Jurkat, Clone E6-1 (cell line): Measurements from ENCODE around the gene DBX1. TPM values are rescaled to one million over a fixed set of nuclear protein-coding genes. Genes with fewer than 3 reads are reported as not detected.
"Not testable (repeated sequence)": the region's sequence is repeated elsewhere in the genome, so short reads cannot be mapped to it uniquely, and the experiment has no call there.

Source experiments
- DNase-seq: peaks from one replicate; pipeline ENCODE4 v3.0.0-alpha.2; 2011; ENCODE audit warnings: low read depth, low spot score
- H3K4me3 ChIP-seq: 2 replicates; pipeline ENCODE4 v1.5.1; 2011; ENCODE audit warnings: mild to moderate bottlenecking, low read length, control low read depth, moderate library complexity
- polyA plus RNA-seq: library from polyadenylated mRNA; unstranded; fragments of >200 nt; gene quantifications from one replicate; pipeline ENCODE4 v1.2.1, GENCODE V29; 2012; ENCODE audit warnings: missing spikeins; ENCODE audit not compliant: insufficient read length, insufficient read depth

The DBX1 gene, protein sequence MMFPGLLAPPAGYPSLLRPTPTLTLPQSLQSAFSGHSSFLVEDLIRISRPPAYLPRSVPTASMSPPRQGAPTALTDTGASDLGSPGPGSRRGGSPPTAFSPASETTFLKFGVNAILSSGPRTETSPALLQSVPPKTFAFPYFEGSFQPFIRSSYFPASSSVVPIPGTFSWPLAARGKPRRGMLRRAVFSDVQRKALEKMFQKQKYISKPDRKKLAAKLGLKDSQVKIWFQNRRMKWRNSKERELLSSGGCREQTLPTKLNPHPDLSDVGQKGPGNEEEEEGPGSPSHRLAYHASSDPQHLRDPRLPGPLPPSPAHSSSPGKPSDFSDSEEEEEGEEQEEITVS
- polyA plus RNA-seq: not detected

DNA sequence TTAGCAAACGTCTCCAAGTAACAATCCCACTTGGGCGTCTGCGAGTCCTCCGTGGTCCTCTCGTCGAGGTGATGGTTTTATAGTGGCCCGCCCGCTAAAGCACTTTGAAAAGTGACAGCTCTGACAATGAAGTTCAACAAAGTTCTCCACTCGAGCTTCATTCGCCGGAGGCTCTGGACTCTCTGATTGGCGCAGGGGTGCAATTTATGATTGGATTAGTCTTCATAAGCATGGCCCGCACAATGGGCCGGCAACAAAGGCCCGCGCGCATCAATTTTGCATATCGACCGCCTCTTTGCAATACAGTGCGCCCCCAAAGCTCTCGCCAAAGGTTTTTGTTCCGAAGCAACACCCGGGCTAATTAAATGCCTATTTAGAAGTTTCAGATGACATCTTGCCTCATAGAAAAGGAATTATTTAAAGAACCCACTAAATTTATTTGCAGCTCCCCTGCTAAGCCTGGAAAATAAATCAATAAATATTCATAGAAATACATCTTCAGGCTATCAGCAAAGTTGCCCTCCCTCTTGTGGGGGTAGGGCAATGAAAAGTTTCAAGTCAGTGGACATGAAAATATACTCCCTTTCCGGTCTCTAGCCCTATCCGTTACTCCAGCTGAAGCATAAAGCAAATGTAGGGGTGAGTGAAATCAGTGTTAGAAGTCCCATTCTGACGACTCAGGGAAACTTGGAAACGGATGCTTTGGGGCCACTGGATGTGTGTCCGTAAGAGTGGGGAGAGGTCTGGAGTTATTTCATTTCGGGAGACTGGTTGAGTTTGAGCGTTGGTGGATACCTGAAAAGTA, at the start of gene DBX1:
Gene DBX1 (minus strand): TSS at position 51 of the 805 bp plus-strand sequence. CDS start 151 bp downstream, outside the sequence.
- no peak within 1 kb of the TSS for H3K4me3 ChIP-seq
- no peak for DNase-seq

DNA sequence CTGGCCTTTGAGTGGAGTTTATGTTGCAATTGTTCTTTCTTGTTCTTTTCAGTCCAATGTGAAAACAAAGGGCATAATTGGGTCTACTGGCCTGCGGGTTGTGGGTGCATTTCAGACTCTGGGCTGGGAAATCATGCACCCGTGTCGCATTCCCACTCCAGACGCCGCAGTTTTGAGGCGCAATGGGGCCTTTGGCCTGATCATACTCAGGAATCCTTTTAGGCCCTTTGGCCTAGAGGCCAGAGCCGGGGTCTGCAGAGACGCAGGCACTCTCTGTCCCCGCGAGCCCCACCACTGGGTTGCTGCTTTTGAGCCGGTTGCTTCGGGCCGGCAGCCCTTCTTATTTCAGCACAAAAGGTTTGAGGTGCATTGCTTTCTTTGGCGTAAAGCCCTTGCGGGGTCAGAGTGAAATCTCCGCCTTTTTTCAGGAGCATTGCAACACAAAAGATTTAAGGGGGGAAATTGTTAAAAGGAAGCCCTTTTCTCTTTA, 48.4 kb upstream of the DBX1 start:
- no peak for DNase-seq
- H3K4me3 ChIP-seq: no peak overlapping the region

DNA sequence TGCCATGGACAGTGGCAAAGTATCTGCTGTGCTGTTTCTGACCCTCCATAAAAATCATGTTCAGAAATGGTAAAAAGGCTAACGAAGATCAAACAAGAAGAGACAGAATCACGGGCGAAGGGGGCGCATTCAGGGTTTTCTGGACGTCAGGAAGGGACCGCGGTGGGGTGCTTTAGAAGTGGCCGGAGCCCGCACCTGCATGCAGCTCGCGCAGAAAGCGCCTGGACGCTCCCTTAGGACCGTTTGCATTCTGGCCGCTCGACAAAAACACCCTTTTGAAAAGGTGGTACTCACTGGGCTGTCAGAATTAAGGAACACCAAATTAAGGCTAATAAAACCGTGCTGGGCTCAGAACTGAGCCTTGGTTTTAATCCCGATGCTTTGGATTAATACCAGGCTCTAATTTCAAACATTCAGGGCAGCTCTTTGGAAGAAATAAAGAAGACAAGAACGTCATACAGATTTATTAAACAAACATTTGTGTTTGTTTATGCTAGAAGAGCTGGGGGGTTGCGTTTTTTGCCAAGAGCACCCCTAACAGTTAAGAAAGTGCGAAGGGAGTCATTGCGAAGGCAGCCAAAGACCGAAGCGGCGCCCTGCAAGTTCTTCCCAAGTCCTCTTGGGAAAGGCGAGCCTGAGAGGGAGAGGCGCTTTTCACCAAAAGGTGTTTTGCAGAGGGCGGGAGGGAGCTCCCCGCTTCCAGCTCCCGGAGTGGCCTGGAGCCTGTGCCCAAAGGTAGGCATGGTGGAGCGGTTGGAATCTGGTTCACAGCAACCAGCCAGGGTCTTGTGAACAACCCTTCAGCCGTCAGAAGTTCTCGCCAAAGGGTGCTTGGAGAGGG, 47.7 kb upstream of the DBX1 start:
- DNase-seq: no peak
- H3K4me3 ChIP-seq: no peak overlapping the region

GRCh38 chr11:20205807-20206206, 45.5 kb upstream of the DBX1 start:
- DNase-seq: no peak
- H3K4me3 ChIP-seq: no peak overlapping the region

- DNase-seq: no peak
- no peak overlapping the region for H3K4me3 ChIP-seq
Measured at GRCh38 chr11:20204681-20205080, 44.4 kb upstream of the DBX1 start.

GRCh38 chr11:20203831-20204230, 43.6 kb upstream of the DBX1 start:
- no peak for DNase-seq
- no peak overlapping the region for H3K4me3 ChIP-seq

GRCh38 chr11:20201231-20201630, 41.0 kb upstream of the DBX1 start:
- H3K4me3 ChIP-seq: no peak overlapping the region
- no peak for DNase-seq

DNA sequence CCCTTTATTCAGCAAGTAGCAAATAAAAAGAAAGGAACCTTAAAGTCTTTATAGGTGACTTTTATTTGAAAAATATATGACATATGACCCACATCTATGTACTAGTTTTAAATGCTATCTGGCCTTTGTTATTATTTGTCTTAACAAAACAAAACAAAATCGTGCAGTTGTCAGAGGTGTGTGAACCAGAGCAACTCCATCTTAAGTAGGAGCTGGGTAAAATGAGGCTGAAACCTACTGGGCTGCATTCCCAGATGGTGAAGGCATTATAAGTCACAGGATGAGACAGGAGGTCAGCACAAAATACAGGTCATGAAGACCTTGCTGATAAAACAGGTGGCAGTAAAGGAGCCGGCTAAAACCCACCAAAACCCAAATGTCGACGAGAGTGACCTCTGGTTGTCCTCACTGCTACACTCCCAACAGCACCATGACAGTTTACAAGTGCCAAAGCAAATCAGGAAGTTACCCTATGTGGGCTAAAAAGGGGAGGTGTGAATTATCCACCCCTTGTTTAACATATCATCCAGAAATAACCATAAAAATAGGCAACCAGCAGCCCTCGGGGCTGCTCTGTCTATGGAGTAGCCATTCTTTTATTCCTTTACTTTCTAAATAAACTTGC, 40.2 kb upstream of the DBX1 start:
- not testable (repeated sequence) for H3K4me3 ChIP-seq, DNase-seq

GRCh38 chr11:20197881-20198280, 37.6 kb upstream of the DBX1 start:
- H3K4me3 ChIP-seq: no peak overlapping the region
- DNase-seq: no peak

DNA sequence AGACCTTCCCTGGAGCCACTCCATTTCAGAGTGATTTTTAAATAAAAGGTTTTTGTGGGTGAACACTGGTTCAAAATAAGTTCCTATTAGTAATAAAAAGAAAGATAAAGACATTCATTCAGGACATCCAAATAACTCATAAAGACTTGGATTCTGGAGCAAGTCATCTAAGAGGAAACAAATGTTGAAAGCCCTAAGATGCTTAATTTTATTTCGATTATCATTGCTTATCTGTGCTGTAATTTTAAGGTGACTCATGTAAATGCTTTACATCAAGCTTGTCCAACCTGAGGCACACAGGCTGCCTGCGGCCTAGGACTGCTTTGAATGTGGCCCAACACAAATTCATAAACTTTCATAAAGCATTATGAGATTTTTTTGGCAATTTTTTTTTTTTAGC, 34.2 kb upstream of the DBX1 start:
- DNase-seq: no peak
- H3K4me3 ChIP-seq: no peak overlapping the region

DNA sequence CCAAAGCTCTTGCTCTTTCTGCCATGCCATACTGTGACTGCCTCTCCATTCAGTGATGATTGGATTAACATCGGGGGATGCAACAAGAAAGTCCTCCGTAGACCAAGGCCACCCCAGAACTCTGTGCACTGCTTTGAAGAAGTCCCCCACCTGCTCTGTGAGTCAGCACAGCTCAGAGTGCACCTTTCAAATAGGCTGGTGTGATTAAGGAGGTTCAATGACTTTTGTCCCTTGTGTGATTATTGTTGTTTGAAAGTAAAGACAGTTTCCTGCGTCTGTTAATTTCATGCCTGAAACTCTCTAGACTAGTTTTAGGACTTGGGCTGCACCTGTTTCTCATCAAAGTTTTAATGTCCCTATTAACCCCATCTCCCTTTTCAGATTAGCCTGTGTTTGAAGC, 33.0 kb upstream of the DBX1 start:
- no peak for DNase-seq

DNA sequence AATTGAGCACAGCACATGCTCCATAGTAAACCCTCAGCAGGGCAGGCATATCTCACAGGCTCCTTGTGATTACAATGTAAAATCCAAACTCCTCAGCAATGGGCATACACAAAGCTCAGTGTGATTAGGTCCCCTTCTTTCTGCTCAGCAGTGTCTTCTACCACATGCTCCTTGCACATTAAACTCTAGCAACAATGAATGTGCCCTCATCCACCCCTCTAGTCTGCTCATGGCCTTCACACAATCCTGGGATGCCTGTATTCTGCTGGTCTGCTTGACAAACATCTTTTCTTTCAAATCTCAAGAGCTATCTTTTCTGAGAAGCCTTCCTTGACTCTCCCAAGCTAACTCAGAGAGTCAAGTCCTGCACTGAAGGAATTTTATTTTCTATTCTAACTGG, 32.4 kb upstream of the DBX1 start:
- no peak overlapping the region for H3K4me3 ChIP-seq
- DNase-seq: no peak

More for the DNA sequence above, 33.0 kb upstream of the DBX1 start:
- H3K4me3 ChIP-seq: no peak overlapping the region

GRCh38 chr11:20192151-20192550, 31.9 kb upstream of the DBX1 start:
- DNase-seq: no peak

GRCh38 chr11:20178976-20179375, 18.7 kb upstream of the DBX1 start:
- H3K4me3 ChIP-seq: no peak overlapping the region
- DNase-seq: no peak

More at GRCh38 chr11:20192151-20192550, 31.9 kb upstream of the DBX1 start:
- no peak overlapping the region for H3K4me3 ChIP-seq

- no peak for DNase-seq
- no peak overlapping the region for H3K4me3 ChIP-seq
Measured at GRCh38 chr11:20177136-20177535, 16.9 kb upstream of the DBX1 start.

- DNase-seq: no peak
- H3K4me3 ChIP-seq: no peak overlapping the region
Measured at GRCh38 chr11:20172721-20173447, 12.6 kb upstream of the DBX1 start.

GRCh38 chr11:20163783-20164481, 3.7 kb upstream of the DBX1 start:
- no peak overlapping the region for H3K4me3 ChIP-seq
- no peak for DNase-seq
